Measurements from ENCODE around the gene PRR4. TPM values are rescaled to one million over a fixed set of nuclear protein-coding genes. Genes with fewer than 3 reads are reported as not detected.

Gene PRR4, protein sequence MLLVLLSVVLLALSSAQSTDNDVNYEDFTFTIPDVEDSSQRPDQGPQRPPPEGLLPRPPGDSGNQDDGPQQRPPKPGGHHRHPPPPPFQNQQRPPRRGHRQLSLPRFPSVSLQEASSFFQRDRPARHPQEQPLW
- total RNA-seq: 0.61 TPM in 1 of 2 replicates, not detected in the other

DNA sequence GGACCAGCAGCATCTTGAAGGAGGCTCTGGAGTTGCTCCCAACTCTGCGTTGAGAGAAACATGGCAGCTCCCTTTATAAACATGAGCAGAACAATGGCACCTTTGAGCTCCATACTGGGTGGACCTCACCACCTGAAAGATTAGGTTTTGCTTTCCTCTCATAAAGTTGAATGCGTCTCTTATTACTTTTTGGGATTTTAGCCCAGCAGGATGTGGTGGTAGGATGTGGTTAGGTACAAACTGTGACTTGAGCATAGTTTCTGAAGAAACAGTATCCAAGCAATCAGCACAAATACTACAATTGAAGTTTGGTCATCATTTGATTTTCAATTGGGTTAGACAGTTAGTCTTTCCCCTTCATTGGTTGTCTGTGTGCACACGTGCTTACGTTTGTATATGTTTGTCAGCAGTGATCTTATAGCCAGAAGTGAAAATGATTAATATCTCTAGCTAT, at the start of gene PRR4:
Gene PRR4, minus strand, starts transcription at position 51 of the 454 bp plus-strand sequence. Its CDS starts 38 bp downstream, at position 13.

DNA sequence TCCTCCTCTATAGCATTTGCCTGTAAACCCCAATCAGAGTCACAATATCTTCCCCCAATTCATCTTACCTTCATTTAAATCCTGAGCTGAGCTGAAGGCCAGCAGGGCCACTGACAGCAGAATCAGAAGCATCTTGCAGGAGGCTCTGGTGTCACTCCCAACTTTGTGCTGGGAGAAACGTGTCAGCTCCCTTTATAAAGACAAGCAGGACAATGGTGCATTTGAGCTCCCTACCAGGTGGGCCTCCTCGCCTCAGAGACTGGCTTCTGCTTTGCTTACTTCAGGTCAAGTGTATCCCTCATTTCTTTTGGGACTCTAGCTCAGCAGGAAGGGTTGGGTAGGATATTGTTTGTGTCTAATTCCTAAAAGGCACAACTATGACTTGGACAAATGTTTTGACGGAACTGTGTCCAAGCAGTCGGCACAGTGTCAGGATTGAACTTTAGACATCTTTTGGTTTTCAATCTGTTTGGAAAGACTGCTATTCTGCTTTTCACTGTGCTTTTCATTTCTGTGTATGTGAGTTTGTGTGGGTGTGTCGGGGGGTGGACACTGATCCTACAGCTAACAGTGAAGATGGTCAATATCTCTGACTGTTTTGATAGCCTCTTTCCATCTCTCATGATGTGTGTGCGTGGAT, 34.9 kb upstream of the PRR4 start, which contains the start of gene PRH1:
Gene PRH1, minus strand, starts transcription at position 170 of the 640 bp plus-strand sequence. Its CDS starts 38 bp downstream, at position 132.

DNA sequence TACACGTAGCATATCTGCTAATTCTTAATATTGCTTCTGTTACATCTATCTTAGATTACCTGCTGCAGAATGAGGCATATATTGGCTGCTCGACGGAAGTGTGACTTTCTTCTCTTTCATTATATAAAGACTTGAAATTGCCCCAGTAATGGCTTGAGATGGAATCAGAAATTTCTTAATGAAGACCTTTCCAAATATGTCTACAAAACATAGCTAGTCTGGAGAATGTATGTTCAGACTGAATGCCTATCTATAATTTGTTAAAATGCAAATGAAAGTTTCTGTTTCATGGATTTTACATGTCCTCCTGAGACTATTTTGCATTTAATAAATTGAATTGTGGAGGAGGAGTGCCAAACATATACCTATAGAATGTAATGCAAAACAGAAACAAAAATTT, 23.0 kb downstream of the PRR4 start, which contains the start of gene TAS2R10:
Gene TAS2R10, minus strand, starts transcription at position 101 of the 400 bp plus-strand sequence. Its CDS starts 89 bp downstream, at position 12.

DNA sequence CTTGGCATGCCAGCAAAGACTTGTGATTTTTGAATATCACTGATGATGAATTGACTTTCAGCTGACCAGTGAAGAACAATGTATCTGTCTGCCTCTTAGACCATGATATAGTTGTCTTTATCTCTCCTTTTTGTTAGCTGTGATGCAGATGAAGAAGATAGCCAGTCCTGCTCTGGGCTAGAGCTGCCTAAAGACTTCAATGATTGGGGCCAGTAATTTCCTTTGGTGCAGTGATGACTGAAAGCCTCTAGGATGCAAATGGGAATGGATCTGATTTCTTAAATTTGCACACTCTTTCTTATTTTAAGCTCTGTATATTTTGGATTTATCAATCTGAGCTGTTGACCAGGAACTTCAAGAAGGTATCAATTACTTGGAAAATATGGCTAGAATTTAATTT, 39.2 kb downstream of the PRR4 start, which contains the start of gene TAS2R9:
Gene TAS2R9, minus strand, starts transcription at position 101 of the 400 bp plus-strand sequence. Its CDS starts 93 bp downstream, at position 8.

DNA sequence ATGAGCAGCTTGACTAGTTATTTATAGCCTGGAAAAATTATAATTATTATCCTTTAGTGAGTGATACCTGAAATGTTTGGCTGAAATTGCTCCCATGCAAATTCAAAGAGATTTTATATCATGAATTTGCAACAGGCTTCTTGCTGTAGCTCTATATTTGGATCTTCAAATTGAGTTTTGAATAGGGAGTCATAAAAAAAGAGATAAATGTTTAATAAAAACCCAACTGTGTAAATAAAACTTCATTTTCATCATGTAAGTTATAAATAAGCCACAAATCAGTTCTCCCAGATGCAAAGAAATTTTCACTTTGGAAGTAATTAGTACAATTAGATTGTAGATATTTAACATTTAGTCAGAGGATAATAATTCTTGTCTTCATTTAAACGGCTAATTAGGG, 42.1 kb downstream of the PRR4 start, which contains the start of gene TAS2R8:
Gene TAS2R8, minus strand, starts transcription at position 101 of the 400 bp plus-strand sequence. CDS start 306 bp downstream, outside the sequence.

DNA sequence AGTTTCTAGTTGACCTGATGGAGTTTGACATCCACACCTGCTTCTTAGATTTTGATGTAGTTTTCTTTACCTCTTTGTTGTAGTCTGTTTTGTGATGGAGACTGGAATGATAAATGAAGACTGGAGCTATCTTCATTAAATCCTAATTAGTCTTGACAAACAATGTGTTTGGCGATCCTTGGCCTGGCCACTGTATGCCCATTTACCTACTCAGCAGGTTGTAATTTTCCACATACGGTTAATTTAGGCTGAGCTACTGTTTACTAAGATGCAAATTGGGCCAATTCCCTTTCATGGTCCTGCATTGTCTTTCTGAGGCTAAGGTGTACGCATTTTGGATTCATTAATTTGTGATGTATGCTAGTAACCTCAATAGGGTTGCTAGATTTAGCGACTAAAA, 46.7 kb downstream of the PRR4 start, which contains the start of gene TAS2R7:
Gene TAS2R7, minus strand, starts transcription at position 41 of the 400 bp plus-strand sequence. CDS start 57 bp downstream, outside the sequence.

Other genes starting within 250 kb of the PRR4 start
- gene MAGOHB, start 235.9 kb downstream of the PRR4 start, total RNA-seq: 16.2 and 21.4 TPM in 2 replicates
- 5.0 and 14.3 TPM in 2 replicates for gene STYK1, start 175.4 kb downstream of the PRR4 start, total RNA-seq
- 156 and 217 TPM in 2 replicates for gene YBX3, start 126.2 kb downstream of the PRR4 start, total RNA-seq
- not detected in 2 replicates for gene TAS2R7, start 46.8 kb downstream of the PRR4 start, total RNA-seq
- not detected in 2 replicates for gene TAS2R8, start 42.2 kb downstream of the PRR4 start, total RNA-seq
- 0.32 TPM in 1 of 2 replicates, not detected in the other for gene TAS2R9, start 39.3 kb downstream of the PRR4 start, total RNA-seq
- gene TAS2R10, start 23.1 kb downstream of the PRR4 start, total RNA-seq: 0.97 and 1.7 TPM in 2 replicates
- gene PRH1, start 34.8 kb upstream of the PRR4 start, total RNA-seq: 9.1 and 12.6 TPM in 2 replicates
- gene TAS2R13, start 60.1 kb upstream of the PRR4 start, total RNA-seq: 0.32 and 1.8 TPM in 2 replicates
- gene PRH2, start 79.8 kb upstream of the PRR4 start, total RNA-seq: not detected in 2 replicates
- gene TAS2R14, start 89.8 kb upstream of the PRR4 start, total RNA-seq: 1.3 and 2.4 TPM in 2 replicates
- 1.9 and 2.1 TPM in 2 replicates for gene TAS2R50, start 137.4 kb upstream of the PRR4 start, total RNA-seq
- 1.6 and 2.4 TPM in 2 replicates for gene TAS2R20, start 148.8 kb upstream of the PRR4 start, total RNA-seq
- gene TAS2R19, start 173.1 kb upstream of the PRR4 start, total RNA-seq: 4.0 and 5.5 TPM in 2 replicates
- gene TAS2R31, start 181.9 kb upstream of the PRR4 start, total RNA-seq: 5.2 and 6.8 TPM in 2 replicates
- gene TAS2R46, start 212.8 kb upstream of the PRR4 start, total RNA-seq: 2.1 and 3.2 TPM in 2 replicates
- under 0.01 and 1.7 TPM in 2 replicates for gene TAS2R43, start 242.8 kb upstream of the PRR4 start, total RNA-seq

Data from epithelial cell of umbilical artery (primary cell).